HCT116 (cell line): Measurements from ENCODE around the gene XPC. TPM values are rescaled to one million over a fixed set of nuclear protein-coding genes. Genes with fewer than 3 reads are reported as not detected.

Source experiments
- ATAC-seq: fragments of 200-7000 bp; cut with Tn5 transposase; 2 replicates; pipeline ENCODE4 v1.9.1; 2020; ENCODE audit warnings: mild to moderate bottlenecking, moderate library complexity
- BruUV-seq: library from RNA; stranded (reverse); fragments of 400-500 nt; replicated peaks from 2 replicates; lab custom pipeline; 2021; lab: Mats Ljungman, UMichigan
- CTCF ChIA-PET: fragments of 300-600 bp; sonication (Branson Sonifier 250); formaldehyde crosslinking; loops from one replicate; lab custom pipeline; 2021; ENCODE audit warnings: antibody characterized with exemption; lab: Charles Lee
- POLR2A ChIA-PET: fragments of 300-600, 350-600 bp; sonication (Branson Sonifier 250); formaldehyde crosslinking; loops from one replicate; lab custom pipeline; 2021; ENCODE audit warnings: antibody characterized with exemption; lab: Charles Lee
- RAD21 ChIA-PET, 2 experiments: fragments of 300-600 bp; sonication (Branson Sonifier 250); formaldehyde crosslinking; loops; one replicate each; lab custom pipeline; 2023; ENCODE audit warnings: low total read pairs in 2 of 2; ENCODE audit not compliant: uncharacterized antibody in 2 of 2, unreplicated experiment in 2 of 2, low non-redundant PET in 1 of 2; lab: Charles Lee
- DNase-seq: peaks from one replicate; pipeline ENCODE4 v3.0.0-alpha.2; 2010; ENCODE audit warnings: low read depth, low spot score
- H2AFZ ChIP-seq: fragments of 200-600 bp; shearing (Covaris generic), sonication (generic); 2 replicates; pipeline ENCODE4 v1.6.1; 2017; ENCODE audit warnings: low read depth, mixed run types, mixed read lengths, antibody characterized with exemption, low read length; ENCODE audit not compliant: poor library complexity, severe bottlenecking
- H3K27ac ChIP-seq: 2 replicates; pipeline ENCODE4 v1.5.1; 2012; ENCODE audit warnings: low read depth, low read length
- H3K27me3 ChIP-seq: fragments of 200-600 bp; sonication (generic); 2 replicates; pipeline ENCODE4 v1.6.1; 2016; ENCODE audit warnings: mixed run types, low read length, mixed read lengths; ENCODE audit not compliant: insufficient read depth
- H3K36me3 ChIP-seq, 2 experiments: fragments of 200-500 bp in 1 of 2; fragments of 200-600 bp in 1 of 2; sonication (Bioruptor generic) in 1 of 2; sonication (generic) in 1 of 2; 2 replicates each; pipeline versions ENCODE4 v1.5.1 to v1.6.1; 2014 to 2016; ENCODE audit warnings: low read length in 2 of 2, inconsistent platforms in 1 of 2, mixed read lengths in 1 of 2, mixed run types in 1 of 2; ENCODE audit not compliant: insufficient read depth in 2 of 2, control insufficient read depth in 1 of 2
- H3K4me1 ChIP-seq, 2 experiments: fragments of 200-600 bp in 1 of 2; sonication (generic) in 1 of 2; 2 replicates each; pipeline versions ENCODE4 v1.5.1 to v1.6.1; 2012 to 2017; ENCODE audit warnings: low read length in 2 of 2, inconsistent platforms in 1 of 2, mild to moderate bottlenecking in 1 of 2, mixed read lengths in 1 of 2, mixed run types in 1 of 2, moderate library complexity in 1 of 2; ENCODE audit not compliant: insufficient read depth in 2 of 2, control insufficient read depth in 1 of 2
- H3K4me2 ChIP-seq: fragments of 200-600 bp; sonication (generic); 2 replicates; pipeline ENCODE4 v1.6.1; 2017; ENCODE audit warnings: mixed run types, low read length, mixed read lengths
- H3K4me3 ChIP-seq, 2 experiments: fragments of 200-600 bp in 1 of 2; sonication (generic) in 1 of 2; replicated peaks in 1 of 2; 2 replicates each; pipeline ENCODE4 v1.5.1; 2011 to 2016; ENCODE audit warnings: low read length in 2 of 2, control low read depth in 1 of 2, low read depth in 1 of 2, mild to moderate bottlenecking in 1 of 2, mixed read lengths in 1 of 2, mixed run types in 1 of 2
- H3K79me2 ChIP-seq: fragments of 200-600 bp; sonication (generic); 2 replicates; pipeline ENCODE4 v1.6.1; 2017; ENCODE audit warnings: mild to moderate bottlenecking, mixed run types, low read length, moderate library complexity, mixed read lengths; ENCODE audit not compliant: insufficient read depth
- H3K9ac ChIP-seq: fragments of 200-600 bp; sonication (generic); 2 replicates; pipeline ENCODE4 v1.6.1; 2016; ENCODE audit warnings: low read length, mixed read lengths
- H3K9me2 ChIP-seq: fragments of 200-600 bp; sonication (generic), shearing (Covaris generic); 2 replicates; pipeline ENCODE4 v1.6.1; 2017; ENCODE audit warnings: mixed run types, mild to moderate bottlenecking, moderate library complexity; ENCODE audit not compliant: insufficient read depth
- H3K9me3 ChIP-seq, 2 experiments: fragments of 200-500 bp in 1 of 2; fragments of 200-600 bp in 1 of 2; sonication (Bioruptor generic) in 1 of 2; sonication (generic) in 1 of 2; 2 replicates each; pipeline ENCODE4 v1.6.1; 2014 to 2017; ENCODE audit warnings: low read length in 2 of 2, mixed read lengths in 2 of 2, inconsistent platforms in 1 of 2, low read depth in 1 of 2, mild to moderate bottlenecking in 1 of 2, mixed run types in 1 of 2, moderate library complexity in 1 of 2; ENCODE audit not compliant: control insufficient read depth in 1 of 2, insufficient read depth in 1 of 2
- H4K20me1 ChIP-seq: fragments of 200-600 bp; sonication (generic), shearing (Covaris generic); 2 replicates; pipeline ENCODE4 v1.6.1; 2017; ENCODE audit warnings: mixed run types, mild to moderate bottlenecking, moderate library complexity; ENCODE audit not compliant: insufficient read depth
- ELF1 ChIP-seq: IDR thresholded peaks from 2 replicates; pipeline ENCODE4 v1.6.1; 2012; ENCODE audit warnings: low read depth, borderline replicate concordance
- EZH2 ChIP-seq: fragments of 200-600 bp; sonication (generic); IDR thresholded peaks from 2 replicates; pipeline ENCODE4 v1.6.1; 2017; ENCODE audit warnings: antibody characterized with exemption, mixed run types
- FOSL1 ChIP-seq: IDR thresholded peaks from 2 replicates; pipeline ENCODE4 v1.6.1; 2012; ENCODE audit warnings: low read depth
- JUND ChIP-seq: IDR thresholded peaks from 2 replicates; pipeline ENCODE4 v1.6.1; 2012
- POLR2A ChIP-seq: IDR thresholded peaks from 2 replicates; pipeline ENCODE4 v1.7.0; 2011; ENCODE audit warnings: borderline replicate concordance; ENCODE audit not compliant: insufficient read depth, insufficient read length; ENCODE audit errors: extremely low read depth
- SIN3A ChIP-seq: IDR thresholded peaks from 2 replicates; pipeline ENCODE4 v1.6.1; 2012; ENCODE audit warnings: low read depth
- SRF ChIP-seq: IDR thresholded peaks from 2 replicates; pipeline ENCODE4 v1.6.1; 2012; ENCODE audit warnings: low read depth
- YY1 ChIP-seq: IDR thresholded peaks from 2 replicates; pipeline ENCODE4 v1.6.1; 2011; ENCODE audit warnings: low read length, low read depth, moderate library complexity, mild to moderate bottlenecking; ENCODE audit not compliant: insufficient replicate concordance; ENCODE audit errors: extremely low read depth
- ZBTB33 ChIP-seq: IDR thresholded peaks from 2 replicates; pipeline ENCODE4 v1.6.1; 2011; ENCODE audit warnings: mild to moderate bottlenecking, low read length, moderate library complexity; ENCODE audit not compliant: insufficient replicate concordance; ENCODE audit errors: extremely low read depth
- ZNF274 ChIP-seq: fragments of 200-500 bp; sonication (Bioruptor generic); IDR thresholded peaks from 2 replicates; pipeline ENCODE4 v1.6.1; 2014; ENCODE audit warnings: mild to moderate bottlenecking, low read depth, low read length, inconsistent platforms
- intact Hi-C: fragments of 100-400 bp; cut with micrococcal nuclease; formaldehyde crosslinking; loops from 2 replicates; pipeline ENCODE4 v1.10.0; 2022
- total RNA-seq: library from RNA; stranded (reverse); gene quantifications from one replicate; pipeline ENCODE4 v1.2.1, GENCODE V29; 2021; ENCODE audit not compliant: unreplicated experiment
- TF ChIP-seq, protein P1 (sequence below), 3 experiments: fragments of 200-600 bp in 1 of 3; sonication (generic) in 1 of 3; IDR thresholded peaks in 2 of 3; conservative IDR thresholded peaks in 1 of 3; 2 replicates each; pipeline ENCODE4 v1.5.1; 2012 to 2017; ENCODE audit warnings: low read depth in 2 of 3, low read length in 2 of 3, antibody characterized with exemption in 1 of 3, borderline replicate concordance in 1 of 3, control low read depth in 1 of 3, mild to moderate bottlenecking in 1 of 3, mixed read lengths in 1 of 3, mixed run types in 1 of 3, moderate library complexity in 1 of 3; ENCODE audit not compliant: insufficient read depth in 1 of 3
- TF ChIP-seq, protein P2 (sequence below): IDR thresholded peaks from 2 replicates; pipeline ENCODE4 v1.6.1; 2012

Gene XPC
- total RNA-seq, 1 experiment from 2014 or later = 29.5 TPM

- Histone ChIP-seq H3K9me3 (no peaks in the 10 kb centered on the region), H3K9ac (no peak overlapping the region), H3K36me3 (peaks cover 0 to 5% of the 10 kb centered on the region in 2 experiments; a peak in 2 of 4 replicates), H4K20me1 (no peaks in the 10 kb centered on the region), H3K4me3 (no peak overlapping the region), H3K9me2 (no peaks in the 10 kb centered on the region), H2AFZ (no peak overlapping the region), H3K4me2 (no peak overlapping the region), H3K27me3 (no peaks in the 10 kb centered on the region), H3K4me1 (no peaks in the 10 kb centered on the region), H3K79me2 (peaks cover 5% of the 10 kb centered on the region), H3K27ac (no peak overlapping the region)
- ChIA-PET POLR2A (interaction anchor here (1.5 kb wide), 1 partner anchor 22 kb away, joined by 4 read pairs; the partner anchor contains the start of genes LSM3 and XPC), CTCF (interaction anchor here (1.1 kb wide), 1 partner anchor 304 kb away, joined by 4 read pairs; no protein-coding TSS in a partner anchor), RAD21 (no interaction called here)
- BruUV-seq = TSS peak; percentile 13
- intact Hi-C loops = loop anchor here (10.0 kb wide), 1 partner anchor 725 kb away; no protein-coding TSS in a partner anchor
- DNase-seq = no peak
- ATAC-seq = no peak
- TF ChIP-seq SIN3A = no peak
- no peak for TF ChIP-seq ZNF274
- no peak for TF ChIP-seq SRF
- no peak for TF ChIP-seq EZH2
- TF ChIP-seq JUND = no peak
- TF ChIP-seq POLR2A = no peak
- TF ChIP-seq, protein P1, sequence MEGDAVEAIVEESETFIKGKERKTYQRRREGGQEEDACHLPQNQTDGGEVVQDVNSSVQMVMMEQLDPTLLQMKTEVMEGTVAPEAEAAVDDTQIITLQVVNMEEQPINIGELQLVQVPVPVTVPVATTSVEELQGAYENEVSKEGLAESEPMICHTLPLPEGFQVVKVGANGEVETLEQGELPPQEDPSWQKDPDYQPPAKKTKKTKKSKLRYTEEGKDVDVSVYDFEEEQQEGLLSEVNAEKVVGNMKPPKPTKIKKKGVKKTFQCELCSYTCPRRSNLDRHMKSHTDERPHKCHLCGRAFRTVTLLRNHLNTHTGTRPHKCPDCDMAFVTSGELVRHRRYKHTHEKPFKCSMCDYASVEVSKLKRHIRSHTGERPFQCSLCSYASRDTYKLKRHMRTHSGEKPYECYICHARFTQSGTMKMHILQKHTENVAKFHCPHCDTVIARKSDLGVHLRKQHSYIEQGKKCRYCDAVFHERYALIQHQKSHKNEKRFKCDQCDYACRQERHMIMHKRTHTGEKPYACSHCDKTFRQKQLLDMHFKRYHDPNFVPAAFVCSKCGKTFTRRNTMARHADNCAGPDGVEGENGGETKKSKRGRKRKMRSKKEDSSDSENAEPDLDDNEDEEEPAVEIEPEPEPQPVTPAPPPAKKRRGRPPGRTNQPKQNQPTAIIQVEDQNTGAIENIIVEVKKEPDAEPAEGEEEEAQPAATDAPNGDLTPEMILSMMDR (IDR thresholded peaks at IDR 0.05 in 2 of 3, conservative IDR thresholded peaks at IDR 0.05 in 1 of 3; ENCODE audit: borderline replicate concordance in 1 of 3, insufficient read depth in 1 of 3, low read depth in 2 of 3, low read length in 2 of 3) = no peak
- no peak for TF ChIP-seq FOSL1
- no peak for TF ChIP-seq ZBTB33
- TF ChIP-seq ELF1 = no peak
- TF ChIP-seq, protein P2, sequence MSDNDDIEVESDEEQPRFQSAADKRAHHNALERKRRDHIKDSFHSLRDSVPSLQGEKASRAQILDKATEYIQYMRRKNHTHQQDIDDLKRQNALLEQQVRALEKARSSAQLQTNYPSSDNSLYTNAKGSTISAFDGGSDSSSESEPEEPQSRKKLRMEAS = no peak
- no peak for TF ChIP-seq YY1
These were observed 21.9 kb upstream of the XPC start for GRCh38 chr3:14200276-14200675.
